Testis (tissue), 3 donors: ENCODE results near the gene ALG2. TPM values are rescaled to one million over a fixed set of nuclear protein-coding genes. Genes with fewer than 3 reads are reported as not detected.

Source experiments
- DNase-seq: peaks from one replicate; pipeline ENCODE4 v3.0.0-alpha.2; 2019
- H3K27ac ChIP-seq, 2 donors: fragments of 200-600 bp; sonication (generic); one replicate each; pipeline ENCODE4 v1.5.1; 2019
- H3K27me3 ChIP-seq: fragments of 200-600 bp; sonication (generic); one replicate; pipeline ENCODE4 v1.5.1; 2019
- H3K36me3 ChIP-seq: fragments of 200-600 bp; sonication (generic); one replicate; pipeline ENCODE4 v1.5.1; 2017; ENCODE audit warnings: low read depth; ENCODE audit errors: missing control alignments
- H3K4me1 ChIP-seq: fragments of 200-600 bp; sonication (generic); one replicate; pipeline ENCODE4 v1.5.1; 2019
- H3K4me3 ChIP-seq, 2 donors: fragments of 200-600 bp; sonication (generic); one replicate each; pipeline ENCODE4 v1.5.1; 2017 to 2019
- H3K9me3 ChIP-seq: fragments of 200-600 bp; sonication (generic); one replicate; pipeline ENCODE4 v1.5.1; 2017
- POLR2A ChIP-seq: fragments of 450-650 bp; IDR thresholded peaks from one replicate; pipeline ENCODE4 v1.6.1; 2017; ENCODE audit warnings: antibody characterized with exemption, mild to moderate bottlenecking, moderate library complexity
- WGBS, 2 donors: methylation state at CpG; one replicate each; pipeline ENCODE4 v1.1.5; 2018; 5-methylcytosine and 5-hydroxymethylcytosine counted together
- intact Hi-C: fragments of 100-400 bp; cut with DNase I; formaldehyde crosslinking; loops from one replicate; pipeline ENCODE4 v1.15.1; 2023; ENCODE audit warnings: low total_unique reads
- polyA plus RNA-seq: library from polyadenylated mRNA; stranded (reverse); fragments of 350-450 nt; fragmentation: Illumina TruSeq; extraction: RNeasy Lipid Tissue Mini Kit (QIAGEN cat#74804); gene quantifications from one replicate; pipeline ENCODE4 v1.2.3, GENCODE V29; 2014; ENCODE audit warnings: low read depth, low replicate concordance; ENCODE audit not compliant: insufficient read depth
- total RNA-seq, 2 donors: library from RNA; depleted of rRNA; stranded (reverse); fragments of >200 nt; gene quantifications; one replicate each; pipeline ENCODE4 v1.2.3, GENCODE V29; 2016
- TF ChIP-seq, protein P1 (sequence below), 3 experiments: fragments of 450-650 bp in 2 of 3; fragments of 200-600 bp in 1 of 3; sonication (generic) in 1 of 3; IDR thresholded peaks; one replicate each; pipeline ENCODE4 v1.5.1; 2016 to 2019; ENCODE audit warnings: antibody characterized with exemption in 3 of 3, mild to moderate bottlenecking in 2 of 3, moderate library complexity in 1 of 3

ALG2 gene
- total and polyA plus RNA-seq, 3 donors from 2014 or later = 37.9 to 48.0 (median 46.7) TPM

- WGBS, 2 donors = 63 to 65% methylated on average over 4 of the region's 4 CpGs
- H3K36me3 ChIP-seq = no peaks in the 10 kb centered on the region
- H3K4me3 ChIP-seq = no peak overlapping the region
- H3K4me1 ChIP-seq = peaks cover 6% of the 10 kb centered on the region
- H3K9me3 ChIP-seq = no peaks in the 10 kb centered on the region
- H3K27me3 ChIP-seq = no peaks in the 10 kb centered on the region
- TF ChIP-seq POLR2A = no peak
- TF ChIP-seq, protein P1, sequence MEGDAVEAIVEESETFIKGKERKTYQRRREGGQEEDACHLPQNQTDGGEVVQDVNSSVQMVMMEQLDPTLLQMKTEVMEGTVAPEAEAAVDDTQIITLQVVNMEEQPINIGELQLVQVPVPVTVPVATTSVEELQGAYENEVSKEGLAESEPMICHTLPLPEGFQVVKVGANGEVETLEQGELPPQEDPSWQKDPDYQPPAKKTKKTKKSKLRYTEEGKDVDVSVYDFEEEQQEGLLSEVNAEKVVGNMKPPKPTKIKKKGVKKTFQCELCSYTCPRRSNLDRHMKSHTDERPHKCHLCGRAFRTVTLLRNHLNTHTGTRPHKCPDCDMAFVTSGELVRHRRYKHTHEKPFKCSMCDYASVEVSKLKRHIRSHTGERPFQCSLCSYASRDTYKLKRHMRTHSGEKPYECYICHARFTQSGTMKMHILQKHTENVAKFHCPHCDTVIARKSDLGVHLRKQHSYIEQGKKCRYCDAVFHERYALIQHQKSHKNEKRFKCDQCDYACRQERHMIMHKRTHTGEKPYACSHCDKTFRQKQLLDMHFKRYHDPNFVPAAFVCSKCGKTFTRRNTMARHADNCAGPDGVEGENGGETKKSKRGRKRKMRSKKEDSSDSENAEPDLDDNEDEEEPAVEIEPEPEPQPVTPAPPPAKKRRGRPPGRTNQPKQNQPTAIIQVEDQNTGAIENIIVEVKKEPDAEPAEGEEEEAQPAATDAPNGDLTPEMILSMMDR (IDR thresholded peaks at IDR 0.05) = no peak
- DNase-seq = no peak
- no peak overlapping the region for H3K27ac ChIP-seq
- intact Hi-C loops = no loop called here
These were observed 45.2 kb downstream of the ALG2 start for GRCh38 chr9:99176527-99177013.

GRCh38 chr9:99173570-99174504, 47.9 kb downstream of the ALG2 start:
- no peak for DNase-seq
- Histone ChIP-seq H3K4me1 (peaks cover 6% of the 10 kb centered on the region), H3K27ac (no peak overlapping the region), H3K9me3 (no peaks in the 10 kb centered on the region), H3K36me3 (no peaks in the 10 kb centered on the region), H3K4me3 (no peak overlapping the region), H3K27me3 (no peaks in the 10 kb centered on the region)
- intact Hi-C loops = no loop called here
- WGBS, 2 donors = 64 to 71% methylated on average over 10 of the region's 10 CpGs
- no peak for TF ChIP-seq POLR2A
- TF ChIP-seq, protein P1 (IDR thresholded peaks at IDR 0.05) = no peak

GRCh38 chr9:99172124-99173091, 49.3 kb downstream of the ALG2 start:
- TF ChIP-seq, protein P1 (IDR thresholded peaks at IDR 0.05) = no peak
- no peak for TF ChIP-seq POLR2A
- no peak for DNase-seq
- H3K36me3 ChIP-seq = no peaks in the 10 kb centered on the region
- H3K27ac ChIP-seq = no peak overlapping the region
- H3K9me3 ChIP-seq = no peaks in the 10 kb centered on the region
- H3K4me3 ChIP-seq = no peak overlapping the region
- peaks cover 6% of the 10 kb centered on the region for H3K4me1 ChIP-seq
- H3K27me3 ChIP-seq = no peaks in the 10 kb centered on the region
- intact Hi-C loops = no loop called here
- WGBS, 2 donors = 91 to 93% methylated on average over 10 of the region's 10 CpGs

- H3K36me3 ChIP-seq = no peaks in the 10 kb centered on the region
- TF ChIP-seq POLR2A = no peak
- TF ChIP-seq, protein P1 (IDR thresholded peaks at IDR 0.05) = no peak
- H3K4me1 ChIP-seq = peaks cover 6% of the 10 kb centered on the region
- intact Hi-C loops = no loop called here
- no peaks in the 10 kb centered on the region for H3K9me3 ChIP-seq
- DNase-seq = no peak
- WGBS, 2 donors = 83 to 88% methylated on average over 15 of the region's 15 CpGs
- no peak overlapping the region for H3K4me3 ChIP-seq
- no peaks in the 10 kb centered on the region for H3K27me3 ChIP-seq
- H3K27ac ChIP-seq = no peak overlapping the region
These were observed 50.3 kb downstream of the ALG2 start for GRCh38 chr9:99171225-99172123.
